ENCODE data around the gene GEMIN7.
A peak's percentile ranks its signal among the peaks of the same experiment; 100 is the strongest.

GEMIN7 gene

DNA sequence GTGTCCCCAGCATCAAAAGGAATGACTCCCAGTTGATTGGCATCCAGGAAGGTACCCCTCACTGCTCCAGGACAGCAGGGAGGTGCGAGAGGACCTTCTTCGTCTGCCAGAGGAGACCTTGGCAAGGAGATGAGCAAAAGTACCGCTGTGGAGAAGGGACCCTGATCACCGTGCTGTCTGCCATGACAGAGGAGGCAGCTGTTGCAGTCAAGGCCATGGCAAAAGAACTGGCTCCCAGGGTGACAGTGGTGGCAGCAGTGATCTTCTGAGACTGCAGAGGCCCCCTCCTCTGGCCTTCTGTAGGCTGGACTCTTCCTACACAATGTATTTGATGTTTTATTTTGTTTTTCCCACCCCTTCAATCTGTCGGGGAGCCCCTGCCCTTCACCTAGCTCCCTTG, 49.7 kb downstream of the GEMIN7 start:
- no peak for TF ChIP-seq POLR2A (IDR thresholded peaks at IDR 0.05; ENCODE audit: low read depth, low read length)
- no peak for DNase-seq (ENCODE audit: insufficient read length, low spot score)
- FAIRE-seq: no peak

DNA sequence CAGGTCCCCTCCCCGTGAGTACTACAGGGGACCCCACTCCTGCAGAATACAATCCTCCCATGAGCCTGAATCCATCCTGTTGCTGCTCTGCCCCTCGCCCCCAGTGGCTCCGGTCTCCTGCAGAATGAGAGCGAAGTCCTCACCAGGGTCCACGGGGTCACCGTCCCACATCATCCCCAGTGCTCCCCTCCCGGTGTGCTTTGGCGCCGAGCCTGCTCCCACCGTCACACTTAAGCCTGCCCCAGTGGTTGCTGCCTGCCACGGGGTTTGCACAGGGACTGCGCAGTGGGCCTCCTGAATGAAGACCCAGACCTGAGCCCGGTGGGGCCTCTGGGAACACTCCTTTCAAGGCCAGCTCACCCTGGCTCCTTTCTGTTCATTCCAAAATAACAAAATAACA, 51.2 kb downstream of the GEMIN7 start:
- DNase-seq (ENCODE audit: insufficient read length, low spot score) (no peak), FAIRE-seq (no peak)
- TF ChIP-seq POLR2A (IDR thresholded peaks at IDR 0.05; ENCODE audit: low read depth, low read length): no peak

DNA sequence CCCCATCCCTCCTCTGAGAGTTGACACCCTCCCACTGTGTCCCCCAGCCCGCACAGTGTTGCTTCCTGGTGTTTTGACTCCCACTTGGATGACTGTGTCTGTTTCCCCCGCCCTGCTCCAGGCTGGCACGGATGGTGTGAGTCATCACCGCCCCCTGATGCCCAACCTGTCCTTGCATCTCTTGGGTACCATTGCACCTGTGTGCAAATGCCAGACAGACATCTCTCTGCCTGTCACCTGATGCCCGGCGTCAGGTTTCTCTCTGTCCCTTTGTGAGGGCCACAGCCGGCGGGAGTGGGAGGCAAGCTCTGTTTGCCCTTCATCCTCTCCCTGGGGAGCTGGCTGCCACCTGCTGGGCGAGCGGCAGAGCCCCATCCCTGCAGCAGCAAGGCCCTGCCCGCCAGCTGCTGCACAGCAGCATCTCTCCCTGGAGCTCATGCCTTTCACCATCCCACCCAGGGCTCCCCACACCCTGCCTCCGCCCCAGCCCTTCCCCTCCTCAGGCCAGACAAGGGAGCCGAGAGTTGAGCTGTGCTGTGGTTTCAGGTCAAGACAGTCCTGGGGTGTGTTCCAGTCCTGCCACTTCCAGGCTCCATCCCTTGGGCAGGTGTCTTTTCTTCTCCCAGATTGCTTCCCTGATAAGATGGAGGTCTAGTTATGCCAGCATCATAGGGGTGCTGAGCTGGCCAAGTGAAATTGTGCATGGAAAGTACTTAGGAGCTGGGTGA, 52.0 kb downstream of the GEMIN7 start:
- no peak for FAIRE-seq
- peak; percentile 35 for DNase-seq (ENCODE audit: insufficient read length, low spot score)
- TF ChIP-seq POLR2A (IDR thresholded peaks at IDR 0.05; ENCODE audit: low read depth, low read length): no peak

DNA sequence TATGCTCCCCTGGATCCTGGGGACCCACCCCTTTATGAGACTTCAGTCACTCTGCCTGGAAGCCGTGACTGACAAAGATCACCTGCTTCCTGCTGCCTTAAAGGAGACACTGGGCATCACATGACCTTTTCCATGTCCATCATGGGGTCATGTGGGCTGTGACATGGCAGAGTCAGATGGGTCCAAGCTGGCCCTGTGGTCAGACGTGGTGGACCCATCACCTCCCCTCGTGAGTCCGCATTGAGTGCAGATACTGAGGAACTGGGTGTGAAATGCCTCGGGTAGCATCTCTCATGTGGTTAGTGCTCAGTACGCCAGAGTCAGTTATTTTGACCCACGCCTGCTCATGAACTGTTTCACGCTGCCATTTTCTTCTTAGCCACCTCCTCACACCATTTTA, 54.6 kb downstream of the GEMIN7 start:
- TF ChIP-seq POLR2A (IDR thresholded peaks at IDR 0.05; ENCODE audit: low read depth, low read length): no peak
- DNase-seq (ENCODE audit: insufficient read length, low spot score): no peak
- no peak for FAIRE-seq

DNA sequence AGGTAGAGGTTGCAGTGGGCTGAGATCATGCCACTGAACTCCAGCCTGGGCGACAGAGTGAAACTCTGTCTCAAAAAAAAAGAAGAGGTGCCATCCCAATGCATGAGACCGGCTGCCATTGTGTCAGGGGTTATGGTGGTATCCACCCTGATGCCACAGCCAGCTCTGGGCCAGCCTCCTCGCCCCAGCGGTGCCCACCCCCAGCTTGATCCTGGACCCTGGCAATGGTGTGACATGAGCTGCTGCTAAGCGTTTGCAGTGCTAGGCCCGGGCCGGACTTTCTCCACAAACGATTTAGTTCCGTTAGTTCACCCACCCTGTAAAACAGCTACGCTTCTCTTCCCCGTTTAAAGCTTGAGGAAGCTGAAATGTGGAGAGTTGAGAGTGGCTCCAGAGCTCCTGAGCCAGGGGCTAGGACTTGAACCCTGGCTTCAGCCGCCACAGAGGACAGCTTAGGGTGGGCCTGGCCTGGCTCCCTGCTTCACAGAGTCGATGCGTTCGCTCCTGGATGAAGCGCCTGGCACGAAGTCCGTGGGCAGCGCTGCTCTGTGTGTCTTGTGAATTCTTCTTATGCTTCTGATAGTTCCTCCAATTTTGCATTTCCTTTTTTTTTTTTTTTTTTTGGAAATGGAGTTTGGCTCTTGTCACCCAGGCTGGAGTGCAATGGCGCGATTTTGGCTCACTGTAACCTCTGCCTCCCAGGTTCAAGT, 56.3 kb downstream of the GEMIN7 start:
- TF ChIP-seq POLR2A (IDR thresholded peaks at IDR 0.05; ENCODE audit: low read depth, low read length): no peak
- FAIRE-seq (no peak), DNase-seq (ENCODE audit: insufficient read length, low spot score) (no peak)

DNA sequence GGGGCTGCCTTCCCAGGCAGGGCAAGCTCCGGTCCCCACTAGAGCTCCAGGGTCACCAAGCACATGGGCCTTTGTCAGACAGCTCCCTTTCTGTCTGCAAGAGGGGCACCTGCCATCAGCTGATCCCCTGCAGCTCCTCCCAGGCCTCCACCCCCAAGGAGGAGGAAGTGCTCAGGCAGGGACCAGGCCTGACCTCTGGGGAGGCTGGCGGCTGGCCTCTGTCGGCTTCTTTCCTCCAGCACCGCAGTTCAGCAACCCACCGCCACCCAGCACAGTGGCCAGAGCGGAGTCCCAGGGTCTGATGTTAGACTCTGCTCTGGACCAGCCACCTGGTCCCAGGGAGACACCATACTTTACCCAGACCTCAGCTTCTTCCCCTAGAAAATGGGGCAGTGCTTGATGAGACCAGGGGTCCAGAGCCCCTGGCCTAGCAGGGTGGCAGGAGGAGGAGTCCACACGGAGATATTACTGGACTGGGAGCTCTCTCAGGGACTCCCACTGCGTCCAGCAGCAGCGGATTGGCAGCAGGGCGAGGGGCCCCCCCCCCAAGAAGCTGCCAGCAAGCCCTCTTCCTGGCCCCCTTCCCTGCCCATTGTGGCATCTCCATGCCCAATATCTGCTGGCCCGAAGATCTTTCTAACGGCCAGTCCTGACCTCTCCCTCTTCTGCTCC, 57.6 kb downstream of the GEMIN7 start:
- no peak for TF ChIP-seq POLR2A (IDR thresholded peaks at IDR 0.05; ENCODE audit: low read depth, low read length)
- FAIRE-seq (no peak), DNase-seq (ENCODE audit: insufficient read length, low spot score) (no peak)

DNA sequence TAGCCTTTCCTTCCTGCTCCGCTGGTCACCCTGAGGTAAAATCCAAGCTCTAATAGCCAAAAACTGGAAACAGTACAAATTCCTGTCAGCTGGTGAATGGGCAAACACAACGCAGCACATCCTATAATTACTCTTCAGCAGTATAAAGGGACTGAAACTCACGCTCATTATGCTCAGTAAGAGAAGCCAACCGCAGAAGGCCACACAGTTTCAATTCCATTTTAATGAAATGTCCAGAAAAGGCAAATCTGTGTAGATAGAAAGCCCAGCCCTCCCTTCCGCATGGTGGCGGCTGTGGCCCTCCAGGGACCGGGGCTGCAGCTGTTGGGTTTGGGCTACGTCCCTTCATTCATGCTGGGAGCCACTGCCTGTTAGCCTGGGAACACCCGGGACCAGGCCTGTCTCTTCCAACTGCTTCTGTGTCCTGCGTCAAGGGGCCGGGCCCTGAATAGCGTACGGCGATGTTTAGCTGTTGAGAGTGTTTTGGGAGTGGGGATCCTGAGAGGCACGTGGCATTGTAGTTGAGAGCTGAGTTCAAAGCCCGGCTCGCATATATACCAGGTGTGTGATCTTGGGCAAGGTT, 58.2 kb downstream of the GEMIN7 start:
- TF ChIP-seq POLR2A (IDR thresholded peaks at IDR 0.05; ENCODE audit: low read depth, low read length): no peak
- DNase-seq (ENCODE audit: insufficient read length, low spot score) (no peak), FAIRE-seq (no peak)

DNA sequence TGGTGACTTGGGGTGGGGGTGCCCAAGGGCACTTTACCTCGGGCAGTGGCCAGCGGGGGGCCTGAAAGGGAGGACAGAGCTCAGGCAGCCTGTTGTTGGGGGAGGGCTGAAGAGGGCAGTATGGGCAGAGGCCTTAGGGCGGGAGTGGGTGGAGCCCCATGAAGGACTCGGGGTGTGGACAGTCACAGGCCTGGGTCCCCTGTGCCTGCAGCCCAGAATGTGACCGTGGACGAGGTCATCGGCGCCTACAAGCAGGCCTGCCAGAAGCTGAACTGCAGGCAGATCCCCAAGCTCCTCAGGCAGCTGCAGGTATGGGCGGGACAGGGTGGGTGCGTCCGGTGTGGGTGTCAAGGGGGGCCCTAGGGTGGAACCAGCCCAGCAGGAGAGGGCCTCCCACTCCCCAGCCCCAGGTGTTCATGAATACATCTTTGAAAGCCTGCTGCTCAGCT, 59.3 kb downstream of the GEMIN7 start:
- FAIRE-seq (no peak), DNase-seq (ENCODE audit: insufficient read length, low spot score) (peak; percentile 23)
- TF ChIP-seq POLR2A (IDR thresholded peaks at IDR 0.05; ENCODE audit: low read depth, low read length): no peak

DNA sequence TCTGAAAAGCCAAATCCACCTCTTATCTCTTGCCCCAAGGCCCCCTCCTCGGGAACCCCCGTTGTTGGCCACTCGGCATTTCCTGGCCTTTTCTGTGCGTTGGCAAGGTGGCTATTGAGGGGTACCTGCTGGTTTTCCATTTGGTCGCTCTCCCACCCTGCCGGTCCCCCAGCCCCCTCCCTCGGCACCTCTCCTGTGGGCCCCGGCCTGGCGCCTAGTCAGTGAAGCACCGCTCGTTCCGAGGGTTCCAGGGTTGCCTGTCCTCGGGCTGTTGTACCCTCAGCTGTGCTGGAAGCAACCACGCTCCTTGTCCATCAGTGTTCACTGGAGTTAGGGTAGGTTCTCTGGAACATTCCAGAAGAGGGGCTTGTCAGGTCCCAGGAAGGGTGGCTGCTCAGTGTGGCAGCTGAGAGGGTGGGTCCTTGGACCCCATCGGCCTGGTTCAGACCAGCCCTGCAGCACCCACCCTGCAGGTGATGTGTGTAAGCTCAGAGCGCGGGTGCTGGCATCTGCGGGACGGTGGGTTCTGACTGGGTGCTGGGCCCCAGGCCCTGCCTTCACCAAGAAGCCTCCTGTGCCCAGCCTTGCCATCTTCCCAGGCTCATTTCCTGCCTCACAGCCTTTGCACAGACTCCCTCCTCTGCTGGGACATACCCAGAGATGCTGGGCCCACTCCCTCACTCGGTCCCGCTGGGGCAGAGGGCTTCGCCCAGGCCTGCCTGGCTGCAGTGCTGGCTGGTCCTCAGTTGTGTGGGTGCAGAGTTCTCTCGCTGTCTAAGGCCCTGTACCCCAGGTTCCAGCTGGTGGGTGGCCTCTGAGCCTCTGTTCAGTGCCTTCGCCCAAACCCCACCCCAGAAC, 60.5 kb downstream of the GEMIN7 start:
- FAIRE-seq (no peak), DNase-seq (ENCODE audit: insufficient read length, low spot score) (no peak)
- no peak for TF ChIP-seq POLR2A (IDR thresholded peaks at IDR 0.05; ENCODE audit: low read depth, low read length)

DNA sequence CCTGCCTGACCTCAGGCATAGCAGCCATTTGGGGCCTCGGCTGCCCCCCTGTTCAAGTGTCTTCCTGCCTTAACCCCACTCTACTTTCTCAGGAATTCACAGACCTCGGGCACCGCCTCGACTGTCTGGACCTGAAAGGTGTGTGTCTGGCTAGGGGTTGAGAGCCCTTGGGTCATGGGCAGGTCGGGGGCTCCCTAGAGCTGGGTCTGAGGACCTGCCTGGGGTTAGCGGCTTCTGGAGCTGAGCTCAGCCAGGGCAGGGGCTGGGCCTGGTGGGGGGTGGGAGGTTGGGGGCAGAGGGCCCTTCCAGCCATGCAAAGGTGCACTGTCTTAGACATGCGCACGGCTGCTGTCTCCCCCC, 61.1 kb downstream of the GEMIN7 start:
- no peak for FAIRE-seq
- no peak for DNase-seq (ENCODE audit: insufficient read length, low spot score)
- no peak for TF ChIP-seq POLR2A (IDR thresholded peaks at IDR 0.05; ENCODE audit: low read depth, low read length)

DNA sequence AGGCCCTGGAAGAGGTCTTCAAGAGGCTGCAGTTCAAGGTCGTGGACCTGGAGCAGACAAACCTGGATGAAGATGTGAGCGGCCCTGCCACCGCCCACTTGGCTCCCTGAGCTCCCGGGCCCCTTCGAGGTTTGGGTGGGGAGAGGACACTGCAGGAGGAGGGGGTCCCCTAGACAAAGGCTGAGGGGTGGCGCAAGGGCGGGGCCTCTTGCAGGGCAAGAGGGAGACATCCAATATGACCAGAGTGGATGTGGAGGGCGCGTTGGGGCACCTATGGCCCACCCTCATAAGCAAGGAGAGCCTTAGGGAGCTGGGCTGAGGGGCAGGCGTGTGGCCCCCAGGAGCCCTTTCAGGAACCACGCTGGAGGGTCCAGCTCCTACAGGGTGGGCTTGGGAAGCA, 61.5 kb downstream of the GEMIN7 start:
- no peak for DNase-seq (ENCODE audit: insufficient read length, low spot score)
- FAIRE-seq: no peak
- no peak for TF ChIP-seq POLR2A (IDR thresholded peaks at IDR 0.05; ENCODE audit: low read depth, low read length)

All from H54 (cell line).